Testis (tissue), 2 donors: Measurements from ENCODE around the gene LUZP1.

Experiments
- POLR2A ChIP-seq: fragments of 450-650 bp; IDR thresholded peaks from one replicate; pipeline ENCODE4 v1.6.1; 2017; ENCODE audit warnings: antibody characterized with exemption, mild to moderate bottlenecking, moderate library complexity
- TF ChIP-seq, protein P1 (sequence below), 3 experiments: fragments of 450-650 bp in 2 of 3; fragments of 200-600 bp in 1 of 3; sonication (generic) in 1 of 3; IDR thresholded peaks; one replicate each; pipeline ENCODE4 v1.5.1; 2016 to 2019; ENCODE audit warnings: antibody characterized with exemption in 3 of 3, mild to moderate bottlenecking in 2 of 3, moderate library complexity in 1 of 3

DNA sequence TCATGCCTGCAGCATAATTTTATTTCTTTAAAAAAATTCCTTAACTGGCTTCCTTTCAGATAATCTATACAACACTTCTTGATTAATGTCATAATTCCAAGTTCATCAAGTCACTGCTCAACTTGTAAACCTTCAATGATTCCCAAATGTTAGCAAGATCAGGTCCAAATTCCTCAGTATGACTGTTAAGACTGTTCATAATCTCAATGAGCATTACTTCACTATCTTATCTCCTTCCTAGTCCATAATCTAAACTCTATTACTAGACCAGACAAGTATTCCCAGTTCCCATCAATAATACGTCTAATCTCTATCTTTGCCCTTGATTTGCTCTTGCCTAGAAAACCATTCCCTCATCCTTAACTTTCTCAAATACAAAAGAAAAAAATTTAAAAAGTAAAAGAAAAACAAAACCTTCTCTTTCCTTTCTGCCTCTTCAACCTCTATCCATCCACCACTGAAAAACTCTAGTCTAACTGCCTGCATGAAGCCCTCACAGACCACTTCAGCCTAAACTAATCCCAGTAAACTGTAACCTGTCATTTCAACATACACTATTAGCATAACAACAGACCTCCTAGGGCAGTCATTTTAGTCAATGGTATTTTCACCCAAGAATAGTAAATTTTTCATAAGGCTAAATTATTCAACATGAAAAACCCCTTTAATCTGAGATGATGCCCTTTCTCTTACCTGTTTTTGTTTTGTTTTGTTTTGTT is 15.5 kb downstream of the LUZP1 start:
- no peak for TF ChIP-seq POLR2A
- TF ChIP-seq, protein P1, sequence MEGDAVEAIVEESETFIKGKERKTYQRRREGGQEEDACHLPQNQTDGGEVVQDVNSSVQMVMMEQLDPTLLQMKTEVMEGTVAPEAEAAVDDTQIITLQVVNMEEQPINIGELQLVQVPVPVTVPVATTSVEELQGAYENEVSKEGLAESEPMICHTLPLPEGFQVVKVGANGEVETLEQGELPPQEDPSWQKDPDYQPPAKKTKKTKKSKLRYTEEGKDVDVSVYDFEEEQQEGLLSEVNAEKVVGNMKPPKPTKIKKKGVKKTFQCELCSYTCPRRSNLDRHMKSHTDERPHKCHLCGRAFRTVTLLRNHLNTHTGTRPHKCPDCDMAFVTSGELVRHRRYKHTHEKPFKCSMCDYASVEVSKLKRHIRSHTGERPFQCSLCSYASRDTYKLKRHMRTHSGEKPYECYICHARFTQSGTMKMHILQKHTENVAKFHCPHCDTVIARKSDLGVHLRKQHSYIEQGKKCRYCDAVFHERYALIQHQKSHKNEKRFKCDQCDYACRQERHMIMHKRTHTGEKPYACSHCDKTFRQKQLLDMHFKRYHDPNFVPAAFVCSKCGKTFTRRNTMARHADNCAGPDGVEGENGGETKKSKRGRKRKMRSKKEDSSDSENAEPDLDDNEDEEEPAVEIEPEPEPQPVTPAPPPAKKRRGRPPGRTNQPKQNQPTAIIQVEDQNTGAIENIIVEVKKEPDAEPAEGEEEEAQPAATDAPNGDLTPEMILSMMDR (IDR thresholded peaks at IDR 0.05): no peak
